Measurements from ENCODE around the gene SPANXC. TPM values are rescaled to one million over a fixed set of nuclear protein-coding genes. Genes with fewer than 3 reads are reported as not detected.

SPANXC gene
- total and polyA plus RNA-seq, 10 of the 15 experiments (the other 5 are each of a cell fraction or from before 2014, with no cell fraction given) = not detected

DNA sequence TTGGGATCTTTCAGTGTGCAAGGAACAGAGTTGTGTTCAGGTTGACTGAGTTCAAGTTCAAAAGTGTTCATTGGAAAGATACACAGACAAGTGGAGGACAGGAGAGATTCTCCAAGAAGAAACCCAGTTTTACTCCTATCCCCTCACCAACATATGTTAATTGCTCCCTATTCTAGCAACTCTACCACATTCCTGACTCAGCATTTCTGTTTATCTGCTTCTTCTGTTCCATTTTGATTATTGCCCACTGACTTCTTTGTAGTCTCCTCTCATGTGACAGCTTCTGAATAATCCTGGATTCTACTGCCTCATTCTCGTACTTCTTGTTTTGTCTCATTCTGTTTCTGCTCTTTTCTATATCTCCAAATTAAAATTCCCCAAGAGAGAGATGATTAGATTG lies 15.8 kb upstream of the SPANXC start:
- 0% methylated on average over 1 of the region's 1 CpG for WGBS (ENCODE audit: insufficient coverage, insufficient replicate concordance, low lambda C conversion rate, missing lambda C conversion rate)
- ChIA-PET SMC1A (ENCODE audit: uncharacterized antibody, unreplicated experiment) (no interaction called here), CTCF (no interaction called here), RAD21 (ENCODE audit: unreplicated experiment) (no interaction called here), POLR2A (no interaction called here)
- DNase-seq (ENCODE audit: low read depth, low spot score) (no peak), FAIRE-seq (no peak), ATAC-seq (no peak)
- no peaks in the 10 kb centered on the region for H3K4me1 ChIP-seq (ENCODE audit: control insufficient read depth, insufficient read depth, low read length)
- intact Hi-C loops (cut with micrococcal nuclease; ENCODE audit: unreplicated experiment) = no loop called here
- in situ Hi-C loops (cut with MboI) = no loop called here
- BruUV-seq (replicated peaks) = no TSS peak
- no peak overlapping the region for H3K4me3 ChIP-seq
- no peak overlapping the region for H3K4me2 ChIP-seq (ENCODE audit: control insufficient read depth, insufficient read depth)
- H3K9ac ChIP-seq (ENCODE audit: control insufficient read depth, insufficient read depth, low read length) = no peak overlapping the region
- H4K20me1 ChIP-seq (ENCODE audit: control insufficient read depth, insufficient read depth) = no peaks in the 10 kb centered on the region
- H3K27ac ChIP-seq (ENCODE audit: control insufficient read depth, insufficient read depth) = no peak overlapping the region
- H2AFZ ChIP-seq (ENCODE audit: control insufficient read depth, low read depth, low read length) = no peak overlapping the region
- H3K36me3 ChIP-seq (ENCODE audit: control insufficient read depth in 2 of 2, insufficient read depth in 2 of 2, low read length in 1 of 2) = no peaks in the 10 kb centered on the region
- TF ChIP-seq TARDBP (IDR thresholded peaks at IDR 0.05; ENCODE audit: borderline replicate concordance) (no peak), BMI1 (IDR thresholded peaks at IDR 0.05; ENCODE audit: borderline replicate concordance) (no peak)
- TF ChIP-seq, protein P1, sequence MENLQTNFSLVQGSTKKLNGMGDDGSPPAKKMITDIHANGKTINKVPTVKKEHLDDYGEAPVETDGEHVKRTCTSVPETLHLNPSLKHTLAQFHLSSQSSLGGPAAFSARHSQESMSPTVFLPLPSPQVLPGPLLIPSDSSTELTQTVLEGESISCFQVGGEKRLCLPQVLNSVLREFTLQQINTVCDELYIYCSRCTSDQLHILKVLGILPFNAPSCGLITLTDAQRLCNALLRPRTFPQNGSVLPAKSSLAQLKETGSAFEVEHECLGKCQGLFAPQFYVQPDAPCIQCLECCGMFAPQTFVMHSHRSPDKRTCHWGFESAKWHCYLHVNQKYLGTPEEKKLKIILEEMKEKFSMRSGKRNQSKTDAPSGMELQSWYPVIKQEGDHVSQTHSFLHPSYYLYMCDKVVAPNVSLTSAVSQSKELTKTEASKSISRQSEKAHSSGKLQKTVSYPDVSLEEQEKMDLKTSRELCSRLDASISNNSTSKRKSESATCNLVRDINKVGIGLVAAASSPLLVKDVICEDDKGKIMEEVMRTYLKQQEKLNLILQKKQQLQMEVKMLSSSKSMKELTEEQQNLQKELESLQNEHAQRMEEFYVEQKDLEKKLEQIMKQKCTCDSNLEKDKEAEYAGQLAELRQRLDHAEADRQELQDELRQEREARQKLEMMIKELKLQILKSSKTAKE (IDR thresholded peaks at IDR 0.05; ENCODE audit: low read depth, poor library complexity, severe bottlenecking) = no peak
- no peaks in the 10 kb centered on the region for H3K9me3 ChIP-seq (replicated peaks; ENCODE audit: control insufficient read depth, insufficient read depth, low read length)
- H3K79me2 ChIP-seq (ENCODE audit: control insufficient read depth, insufficient read depth, low read length) = no peaks in the 10 kb centered on the region
- no peaks in the 10 kb centered on the region for H3K27me3 ChIP-seq (replicated peaks in 1 of 2; ENCODE audit: control insufficient read depth in 2 of 2, insufficient read depth in 2 of 2, low read length in 1 of 2)

DNA sequence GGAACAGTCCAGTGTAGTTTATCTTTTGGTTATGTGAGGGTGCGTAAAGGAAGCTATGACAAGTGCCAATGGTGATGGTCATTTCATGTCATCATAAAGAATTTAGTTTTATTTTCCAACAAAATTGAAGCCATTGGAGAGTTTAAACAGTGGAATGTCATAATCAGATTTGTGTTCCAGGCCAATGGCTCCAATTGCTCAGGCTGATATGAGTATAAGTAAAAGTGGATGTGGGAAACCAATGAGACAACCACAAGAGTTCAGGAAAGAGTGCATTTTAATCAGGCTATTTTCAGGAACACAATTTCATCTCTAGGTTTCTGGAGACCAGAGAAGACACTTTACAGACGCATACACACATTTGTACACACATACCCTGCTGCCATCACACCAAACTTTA lies 20.7 kb downstream of the SPANXC start:
- Histone ChIP-seq H4K20me1 (ENCODE audit: control insufficient read depth, insufficient read depth) (no peaks in the 10 kb centered on the region), H3K4me2 (ENCODE audit: control insufficient read depth, insufficient read depth) (no peak overlapping the region), H3K79me2 (ENCODE audit: control insufficient read depth, insufficient read depth, low read length) (no peaks in the 10 kb centered on the region), H3K36me3 (ENCODE audit: control insufficient read depth in 2 of 2, insufficient read depth in 2 of 2, low read length in 1 of 2) (no peaks in the 10 kb centered on the region), H2AFZ (ENCODE audit: control insufficient read depth, low read depth, low read length) (no peak overlapping the region), H3K9ac (ENCODE audit: control insufficient read depth, insufficient read depth, low read length) (no peak overlapping the region), H3K27me3 (replicated peaks in 1 of 2; ENCODE audit: control insufficient read depth in 2 of 2, insufficient read depth in 2 of 2, low read length in 1 of 2) (no peaks in the 10 kb centered on the region), H3K4me3 (no peak overlapping the region), H3K4me1 (ENCODE audit: control insufficient read depth, insufficient read depth, low read length) (no peaks in the 10 kb centered on the region), H3K9me3 (replicated peaks; ENCODE audit: control insufficient read depth, insufficient read depth, low read length) (no peaks in the 10 kb centered on the region), H3K27ac (ENCODE audit: control insufficient read depth, insufficient read depth) (no peak overlapping the region)
- ChIA-PET SMC1A (ENCODE audit: uncharacterized antibody, unreplicated experiment) (no interaction called here), RAD21 (ENCODE audit: unreplicated experiment) (no interaction called here), CTCF (no interaction called here), POLR2A (no interaction called here)
- in situ Hi-C loops (cut with MboI) = no loop called here
- intact Hi-C loops (cut with micrococcal nuclease; ENCODE audit: unreplicated experiment) = no loop called here
- no peak for DNase-seq (ENCODE audit: low read depth, low spot score)
- no peak for FAIRE-seq
- BruUV-seq (replicated peaks) = no TSS peak
- no peak for ATAC-seq
- 44% methylated on average over 2 of the region's 2 CpGs for WGBS (ENCODE audit: insufficient coverage, insufficient replicate concordance, low lambda C conversion rate, missing lambda C conversion rate)
- no peak for TF ChIP-seq KDM1A (IDR thresholded peaks at IDR 0.05; ENCODE audit: borderline replicate concordance)
- no peak for TF ChIP-seq ZBED1 (IDR thresholded peaks at IDR 0.05; ENCODE audit: borderline replicate concordance)
- no peak for TF ChIP-seq TBL1XR1 (IDR thresholded peaks at IDR 0.05; ENCODE audit: low read depth, low read length)
- no peak for TF ChIP-seq TCF12 (IDR thresholded peaks at IDR 0.05; ENCODE audit: low read depth, low read length)
- TF ChIP-seq RAD51 (IDR thresholded peaks at IDR 0.05) = no peak
- TF ChIP-seq, protein P2, sequence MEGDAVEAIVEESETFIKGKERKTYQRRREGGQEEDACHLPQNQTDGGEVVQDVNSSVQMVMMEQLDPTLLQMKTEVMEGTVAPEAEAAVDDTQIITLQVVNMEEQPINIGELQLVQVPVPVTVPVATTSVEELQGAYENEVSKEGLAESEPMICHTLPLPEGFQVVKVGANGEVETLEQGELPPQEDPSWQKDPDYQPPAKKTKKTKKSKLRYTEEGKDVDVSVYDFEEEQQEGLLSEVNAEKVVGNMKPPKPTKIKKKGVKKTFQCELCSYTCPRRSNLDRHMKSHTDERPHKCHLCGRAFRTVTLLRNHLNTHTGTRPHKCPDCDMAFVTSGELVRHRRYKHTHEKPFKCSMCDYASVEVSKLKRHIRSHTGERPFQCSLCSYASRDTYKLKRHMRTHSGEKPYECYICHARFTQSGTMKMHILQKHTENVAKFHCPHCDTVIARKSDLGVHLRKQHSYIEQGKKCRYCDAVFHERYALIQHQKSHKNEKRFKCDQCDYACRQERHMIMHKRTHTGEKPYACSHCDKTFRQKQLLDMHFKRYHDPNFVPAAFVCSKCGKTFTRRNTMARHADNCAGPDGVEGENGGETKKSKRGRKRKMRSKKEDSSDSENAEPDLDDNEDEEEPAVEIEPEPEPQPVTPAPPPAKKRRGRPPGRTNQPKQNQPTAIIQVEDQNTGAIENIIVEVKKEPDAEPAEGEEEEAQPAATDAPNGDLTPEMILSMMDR (IDR thresholded peaks at IDR 0.05 in 2 of 3, conservative IDR thresholded peaks at IDR 0.05 in 1 of 3; ENCODE audit: control insufficient read depth in 2 of 3, extremely low read depth in 1 of 3, insufficient read depth in 1 of 3, low read depth in 3 of 3, low read length in 3 of 3) = no peak
- TF ChIP-seq, protein P3, sequence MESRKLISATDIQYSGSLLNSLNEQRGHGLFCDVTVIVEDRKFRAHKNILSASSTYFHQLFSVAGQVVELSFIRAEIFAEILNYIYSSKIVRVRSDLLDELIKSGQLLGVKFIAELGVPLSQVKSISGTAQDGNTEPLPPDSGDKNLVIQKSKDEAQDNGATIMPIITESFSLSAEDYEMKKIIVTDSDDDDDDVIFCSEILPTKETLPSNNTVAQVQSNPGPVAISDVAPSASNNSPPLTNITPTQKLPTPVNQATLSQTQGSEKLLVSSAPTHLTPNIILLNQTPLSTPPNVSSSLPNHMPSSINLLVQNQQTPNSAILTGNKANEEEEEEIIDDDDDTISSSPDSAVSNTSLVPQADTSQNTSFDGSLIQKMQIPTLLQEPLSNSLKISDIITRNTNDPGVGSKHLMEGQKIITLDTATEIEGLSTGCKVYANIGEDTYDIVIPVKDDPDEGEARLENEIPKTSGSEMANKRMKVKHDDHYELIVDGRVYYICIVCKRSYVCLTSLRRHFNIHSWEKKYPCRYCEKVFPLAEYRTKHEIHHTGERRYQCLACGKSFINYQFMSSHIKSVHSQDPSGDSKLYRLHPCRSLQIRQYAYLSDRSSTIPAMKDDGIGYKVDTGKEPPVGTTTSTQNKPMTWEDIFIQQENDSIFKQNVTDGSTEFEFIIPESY (IDR thresholded peaks at IDR 0.05) = no peak
- TF ChIP-seq FOXK2 (IDR thresholded peaks at IDR 0.05) = no peak
- TF ChIP-seq MEF2B (IDR thresholded peaks at IDR 0.05; ENCODE audit: partially characterized antibody, poor library complexity, severe bottlenecking) = no peak
- no peak for TF ChIP-seq CHD4 (IDR thresholded peaks at IDR 0.05)
- no peak for TF ChIP-seq NFYA (IDR thresholded peaks at IDR 0.05; ENCODE audit: borderline replicate concordance, low read depth, low read length)

Measured in GM12878 (cell line).